SK-N-DZ (cell line): Measurements from ENCODE around the gene FOXN4. TPM values are rescaled to one million over a fixed set of nuclear protein-coding genes. Genes with fewer than 3 reads are reported as not detected.
"Not testable (repeated sequence)": the region's sequence is repeated elsewhere in the genome, so short reads cannot be mapped to it uniquely, and the experiment has no call there.

Experiments used
- DNase-seq: peaks from one replicate; pipeline ENCODE4 v3.0.0-alpha.2; 2015; ENCODE audit warnings: low spot score
- polyA plus RNA-seq, 2 experiments: library from polyadenylated mRNA; depleted of rRNA; stranded (reverse); fragments of >200 nt; gene quantifications; 2 replicates each; pipeline ENCODE4 v1.2.3, GENCODE V29; 2014

The FOXN4 gene, protein sequence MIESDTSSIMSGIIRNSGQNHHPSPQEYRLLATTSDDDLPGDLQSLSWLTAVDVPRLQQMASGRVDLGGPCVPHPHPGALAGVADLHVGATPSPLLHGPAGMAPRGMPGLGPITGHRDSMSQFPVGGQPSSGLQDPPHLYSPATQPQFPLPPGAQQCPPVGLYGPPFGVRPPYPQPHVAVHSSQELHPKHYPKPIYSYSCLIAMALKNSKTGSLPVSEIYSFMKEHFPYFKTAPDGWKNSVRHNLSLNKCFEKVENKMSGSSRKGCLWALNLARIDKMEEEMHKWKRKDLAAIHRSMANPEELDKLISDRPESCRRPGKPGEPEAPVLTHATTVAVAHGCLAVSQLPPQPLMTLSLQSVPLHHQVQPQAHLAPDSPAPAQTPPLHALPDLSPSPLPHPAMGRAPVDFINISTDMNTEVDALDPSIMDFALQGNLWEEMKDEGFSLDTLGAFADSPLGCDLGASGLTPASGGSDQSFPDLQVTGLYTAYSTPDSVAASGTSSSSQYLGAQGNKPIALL
- 2.2 and 2.6 TPM in 2 replicates for polyA plus RNA-seq (2014; cell fraction: cytosol; rRNA removed)
- 6.3 and 14.1 TPM in 2 replicates for polyA plus RNA-seq (2014; cell fraction: nucleus; rRNA removed)

DNA sequence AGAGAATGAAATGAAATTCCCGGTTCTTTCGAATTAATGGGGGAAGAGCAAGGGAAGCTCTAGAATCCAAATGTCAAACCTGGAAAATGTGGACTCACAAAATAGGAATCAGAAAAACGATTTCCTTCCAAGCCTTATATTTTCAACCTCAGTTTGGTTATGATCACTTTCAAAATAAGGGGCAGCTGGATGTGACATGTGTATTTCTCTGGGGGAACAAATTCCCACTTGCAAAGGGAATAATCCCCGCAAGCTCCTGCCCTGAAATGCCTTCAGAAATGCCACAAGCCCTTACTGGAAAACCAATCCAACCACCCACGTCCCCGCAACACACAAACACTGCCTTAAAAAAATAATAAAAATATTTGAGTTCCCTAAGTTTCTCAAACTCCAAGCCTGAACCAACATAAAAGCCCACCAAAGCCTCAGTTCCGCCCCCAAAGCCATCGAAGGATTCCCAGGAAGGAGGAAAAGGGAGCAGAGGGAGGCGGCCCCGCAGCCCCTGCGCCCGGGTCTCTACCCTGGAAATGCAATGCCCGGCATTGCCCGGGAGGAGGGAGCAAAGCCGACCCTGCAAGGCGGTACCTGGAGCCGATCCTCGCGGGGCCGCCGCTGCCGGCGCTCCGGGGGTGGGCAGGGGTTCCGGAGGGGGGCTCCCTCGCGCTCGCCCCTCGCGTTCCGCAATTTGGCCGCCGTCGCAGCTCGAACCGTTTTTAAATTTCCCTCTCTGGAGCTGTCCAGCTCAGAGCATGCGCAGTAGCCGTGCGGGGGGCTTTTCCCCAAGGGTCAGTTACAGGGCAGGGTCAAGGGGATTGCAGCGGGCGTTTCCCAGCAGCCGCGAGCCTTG is at the start of gene FOXN4:
Gene FOXN4, minus strand, starts transcription at position 751 of the 847 bp plus-strand sequence. CDS start 963 bp downstream, outside the sequence.
- no peak for DNase-seq

DNA sequence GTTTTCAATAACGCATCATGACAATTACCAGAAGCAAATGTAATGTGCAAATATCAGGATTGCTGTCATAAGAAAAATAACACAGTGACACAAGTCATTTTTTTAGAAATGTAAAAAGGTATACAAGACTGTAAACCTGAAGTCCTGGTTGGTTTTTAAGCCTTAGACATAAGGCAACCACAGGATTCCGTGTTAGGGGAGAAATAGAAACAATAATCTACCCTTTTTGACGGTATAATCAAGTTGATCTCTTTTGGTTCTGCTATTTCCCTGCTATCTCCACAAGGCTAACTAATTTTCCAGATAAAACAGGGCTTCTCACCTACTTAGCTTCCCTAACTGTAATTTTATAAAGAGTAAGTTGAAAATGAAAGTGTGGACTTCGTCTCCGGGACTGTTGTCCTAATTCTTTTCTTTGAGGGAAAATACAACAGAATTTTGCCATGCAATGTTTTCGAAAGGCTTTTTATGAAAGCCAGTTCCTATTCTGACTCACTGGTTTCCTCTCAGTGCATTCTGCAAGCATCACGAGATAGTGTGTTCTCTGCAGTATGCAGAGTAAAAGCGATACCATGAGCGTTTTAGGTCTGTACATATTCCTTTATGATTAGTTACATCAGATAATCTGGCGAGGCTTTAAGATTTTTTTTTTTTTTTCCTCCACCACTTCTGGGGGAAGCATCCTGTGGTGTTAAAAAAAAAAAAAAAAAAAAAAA is 49.2 kb upstream of the FOXN4 start:
- DNase-seq, result no peak

DNA sequence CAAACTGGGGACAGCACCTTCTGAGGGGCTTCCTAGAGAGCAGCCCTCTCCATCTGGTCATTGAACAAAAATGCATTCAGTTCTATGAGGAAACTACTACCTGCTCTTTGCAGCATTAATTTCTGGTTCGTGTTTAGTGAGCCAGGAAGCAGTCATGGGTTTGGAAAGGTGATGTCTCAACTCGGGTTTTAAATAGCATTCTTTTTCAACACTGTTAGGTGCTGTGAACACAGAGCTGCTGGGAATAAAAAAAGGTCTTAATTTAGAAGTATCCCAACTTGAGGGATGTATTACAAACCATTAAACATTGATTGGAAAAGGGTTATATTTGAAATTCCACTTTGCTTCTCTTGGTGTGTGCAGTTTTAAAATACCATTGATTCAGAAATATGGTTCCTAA is 47.9 kb upstream of the FOXN4 start:
- no peak for DNase-seq

DNA sequence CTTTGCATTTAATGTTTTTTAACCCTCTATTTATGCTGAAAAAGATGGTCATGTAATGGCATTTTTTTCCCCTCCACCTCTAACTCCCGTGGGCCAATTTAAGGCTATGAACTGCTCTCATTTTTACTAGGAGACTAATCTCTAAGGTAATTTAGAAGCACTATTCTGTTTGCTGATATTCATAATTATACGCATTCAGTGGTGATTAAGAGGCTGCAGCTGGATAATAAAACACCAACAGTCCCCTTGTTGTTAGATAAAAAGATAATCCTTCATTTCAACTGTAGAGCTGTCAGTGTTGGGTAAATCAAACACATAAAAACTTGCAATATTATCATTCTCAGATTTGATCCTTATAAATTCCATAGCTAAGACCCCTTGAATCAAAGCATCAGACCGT is 47.5 kb upstream of the FOXN4 start:
- no peak for DNase-seq

DNA sequence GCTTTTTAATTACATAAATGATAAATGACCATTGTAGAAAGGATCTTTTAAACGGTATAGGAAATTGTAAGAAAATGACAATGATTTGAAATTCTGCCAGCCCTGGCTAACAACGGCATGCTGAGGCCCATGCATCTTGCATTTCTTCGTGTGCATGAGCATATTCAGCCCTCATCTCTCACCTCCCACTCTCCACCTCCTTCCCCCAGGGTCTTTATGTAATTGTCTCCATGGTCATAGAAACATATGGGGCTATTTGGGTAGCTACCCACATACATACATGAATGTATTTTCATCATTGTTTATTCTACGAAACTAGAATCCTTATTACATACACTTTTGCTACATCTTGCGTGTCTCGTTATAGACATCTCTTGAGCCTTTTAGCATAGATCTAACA is 43.1 kb upstream of the FOXN4 start:
- DNase-seq, result no peak

DNA sequence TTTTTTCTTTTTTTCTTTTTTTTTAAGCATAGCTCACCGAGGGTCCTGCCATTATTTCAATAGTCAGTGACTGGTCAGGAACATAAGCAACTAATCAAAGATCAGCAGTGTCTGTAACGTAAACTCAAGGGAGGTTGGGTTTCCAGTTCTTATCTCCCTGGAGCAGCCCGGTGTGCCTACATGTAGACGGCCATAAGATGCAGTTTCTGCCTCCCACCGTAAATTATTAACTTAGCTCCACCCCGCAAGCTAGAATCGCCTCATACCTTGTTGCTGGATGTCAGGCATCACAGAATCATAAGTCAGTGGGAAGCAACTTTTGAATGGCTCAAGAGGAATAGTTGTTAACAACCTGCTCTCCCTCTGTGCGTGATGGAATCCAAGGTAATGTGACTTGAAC is 38.5 kb upstream of the FOXN4 start, which contains the start of gene MYO1H:
Gene MYO1H, plus strand, starts transcription at position 312 of the 400 bp plus-strand sequence. Its CDS starts 61 bp downstream, at position 373.
- no peak for DNase-seq

DNA sequence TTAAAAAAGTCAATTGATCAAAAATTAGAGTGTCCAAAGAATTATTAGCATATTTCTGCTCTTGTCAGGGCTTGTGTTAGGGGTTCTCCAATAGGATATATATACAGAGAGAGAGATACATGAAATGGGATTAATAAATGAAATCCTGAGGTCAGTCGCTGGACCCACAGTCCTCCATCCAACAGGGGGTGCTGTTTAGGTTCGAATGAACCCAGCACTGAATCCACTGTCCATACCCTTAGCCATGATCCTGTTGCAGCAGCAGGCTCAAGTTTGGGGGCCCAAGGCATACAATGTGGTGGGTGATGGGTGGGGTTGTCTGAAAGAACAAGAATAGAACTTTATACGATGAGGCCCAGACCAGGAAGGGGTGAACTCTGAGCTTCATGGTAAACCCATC is 37.8 kb upstream of the FOXN4 start:
- DNase-seq, result no peak

DNA sequence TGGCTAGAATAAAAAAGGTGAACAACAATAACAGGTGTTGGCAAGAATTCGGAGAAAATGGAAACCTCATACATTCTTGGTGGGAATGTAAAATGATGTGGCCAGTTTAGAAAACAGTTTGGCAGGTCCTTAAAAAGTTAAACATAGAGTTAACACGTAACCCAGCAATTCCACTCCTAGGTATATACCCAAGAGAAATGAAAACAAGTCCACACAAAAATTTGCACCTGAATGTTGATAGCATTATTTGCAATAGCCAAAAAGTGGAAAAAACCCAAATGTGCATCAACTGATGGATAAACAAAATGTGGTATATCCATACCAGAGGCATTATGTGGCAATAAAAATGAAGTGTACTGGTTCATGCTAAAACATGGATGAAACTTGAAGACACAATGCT is 36.3 kb upstream of the FOXN4 start:
- no peak for DNase-seq

DNA sequence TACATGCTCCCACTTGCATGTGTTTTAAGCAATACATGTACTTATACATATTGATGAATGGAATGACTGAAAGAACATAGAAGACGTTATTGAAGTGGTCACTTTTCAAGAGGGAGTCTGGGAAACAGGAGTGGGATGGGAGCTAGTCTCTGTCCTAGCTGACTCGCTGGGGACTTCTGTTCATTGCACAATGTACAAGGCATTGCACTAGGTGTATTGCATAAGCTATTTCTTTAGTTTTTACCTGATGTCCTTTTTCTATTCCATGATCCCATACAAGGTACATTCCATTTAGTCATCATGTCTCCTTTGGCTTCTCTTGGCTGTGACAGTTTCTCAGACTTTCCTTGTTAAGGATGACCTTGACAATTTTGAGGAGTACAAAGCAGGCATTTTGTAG is 34.6 kb upstream of the FOXN4 start:
- no peak for DNase-seq

DNA sequence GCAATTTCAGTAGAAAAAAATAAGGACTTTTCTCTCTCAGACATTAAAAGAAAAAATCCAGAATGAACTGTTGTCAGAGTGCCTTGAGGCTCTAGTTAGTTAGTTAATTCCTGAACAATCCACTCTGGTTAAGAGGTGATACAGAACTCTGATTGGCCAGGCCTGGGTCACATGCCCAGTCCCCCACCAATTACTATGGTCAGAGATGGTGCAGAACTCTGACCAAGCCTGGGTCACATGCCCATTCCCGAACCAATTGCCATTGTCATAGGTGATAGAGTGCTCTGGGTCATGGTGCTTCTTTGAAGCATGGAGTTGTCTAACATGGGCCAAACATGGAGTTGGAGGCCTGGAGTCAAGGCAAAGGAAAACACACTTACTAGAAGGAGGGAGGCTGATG is 27.5 kb upstream of the FOXN4 start:
- no peak for DNase-seq

DNA sequence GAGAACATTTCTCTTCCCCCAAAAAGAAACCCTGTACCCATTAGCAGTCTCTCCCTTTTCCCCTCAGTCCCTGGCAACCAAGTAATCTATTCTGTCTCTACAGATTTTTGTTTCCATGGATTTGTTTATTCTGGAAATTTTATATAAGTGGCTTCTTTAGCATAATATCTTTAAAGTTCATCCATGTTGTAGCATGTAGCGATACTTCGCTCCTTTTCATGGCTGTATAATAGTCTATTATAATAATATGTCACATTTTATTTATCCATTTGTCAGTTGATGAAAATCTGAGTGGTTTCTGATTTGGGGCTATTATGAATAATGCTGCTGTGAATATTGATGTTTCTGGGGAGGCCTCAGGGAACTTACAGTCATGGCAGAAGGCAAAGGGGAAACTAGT is 25.8 kb upstream of the FOXN4 start:
- DNase-seq, result no peak

DNA sequence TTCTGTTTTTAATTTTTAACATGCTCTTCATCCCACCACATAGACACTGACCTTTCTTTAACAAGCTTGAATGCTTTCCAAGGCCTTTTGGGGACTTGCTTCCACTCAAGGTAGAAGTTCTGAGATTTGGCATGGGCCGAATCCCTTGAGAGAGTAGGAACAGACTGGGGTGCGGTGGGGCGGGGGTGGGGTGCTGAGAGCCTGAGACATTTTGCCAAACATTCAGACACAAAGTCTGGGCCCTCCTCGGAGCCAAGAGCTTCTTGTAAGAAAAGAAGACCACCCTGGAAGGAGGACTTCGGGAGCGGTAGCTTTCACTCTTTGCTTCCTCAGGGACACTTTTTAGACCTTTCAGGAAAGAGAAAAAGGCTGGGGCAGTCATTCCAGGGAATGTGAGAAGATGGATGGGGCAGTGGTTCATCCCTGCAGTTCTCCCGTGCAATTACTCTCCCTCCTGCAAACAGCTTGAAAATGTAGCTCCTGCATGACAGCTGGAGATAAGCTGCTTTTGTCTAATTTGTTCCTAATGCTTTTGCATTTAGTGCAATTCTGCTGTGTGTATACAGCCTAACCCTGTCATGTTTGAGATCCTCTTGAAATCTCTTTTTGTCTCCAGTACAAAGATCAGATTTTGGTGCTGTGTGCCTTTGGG is 22.3 kb upstream of the FOXN4 start:
- no peak for DNase-seq

DNA sequence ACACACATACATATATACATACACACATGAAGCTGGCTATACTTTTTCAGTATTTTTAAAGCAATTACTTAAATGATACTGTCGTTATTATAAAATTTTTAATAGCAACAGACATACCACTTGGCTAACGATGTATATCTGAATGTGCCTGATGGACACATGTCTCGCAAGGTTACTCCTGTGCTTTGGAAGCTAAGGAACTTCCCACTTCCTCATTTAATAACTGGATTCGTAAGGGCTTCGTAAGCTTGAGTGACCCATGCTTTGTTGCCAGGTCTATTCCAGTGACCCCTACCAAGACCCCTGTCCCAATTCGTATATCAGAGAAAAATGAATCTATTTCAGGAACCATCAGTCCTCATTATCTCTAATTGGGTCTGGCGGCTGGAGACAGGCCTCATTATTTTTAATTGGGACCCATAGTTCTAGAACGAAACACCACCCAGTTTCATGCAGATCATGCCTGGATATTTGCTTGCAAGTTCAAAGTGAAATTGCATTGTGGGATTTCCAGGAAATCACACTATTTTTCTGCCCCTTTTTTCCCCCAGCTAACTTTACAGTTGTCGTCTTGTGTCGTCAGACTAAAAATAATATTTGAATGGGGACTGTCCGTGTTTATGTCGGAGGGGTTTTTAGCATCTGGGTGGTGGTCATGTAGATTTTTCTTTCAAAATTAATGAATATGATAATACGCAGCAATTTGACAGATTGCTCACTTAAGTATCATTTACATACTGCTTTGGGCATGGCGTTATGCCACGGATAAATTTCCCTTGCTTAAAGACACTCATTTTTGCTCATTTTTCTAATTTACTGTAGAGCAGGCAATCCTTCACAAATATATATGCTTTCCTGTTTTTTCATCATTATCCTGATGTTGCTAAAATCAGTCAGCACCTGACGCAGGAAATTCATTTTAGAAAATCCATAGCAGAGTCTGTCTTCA is 21.5 kb upstream of the FOXN4 start:
- no peak for DNase-seq

DNA sequence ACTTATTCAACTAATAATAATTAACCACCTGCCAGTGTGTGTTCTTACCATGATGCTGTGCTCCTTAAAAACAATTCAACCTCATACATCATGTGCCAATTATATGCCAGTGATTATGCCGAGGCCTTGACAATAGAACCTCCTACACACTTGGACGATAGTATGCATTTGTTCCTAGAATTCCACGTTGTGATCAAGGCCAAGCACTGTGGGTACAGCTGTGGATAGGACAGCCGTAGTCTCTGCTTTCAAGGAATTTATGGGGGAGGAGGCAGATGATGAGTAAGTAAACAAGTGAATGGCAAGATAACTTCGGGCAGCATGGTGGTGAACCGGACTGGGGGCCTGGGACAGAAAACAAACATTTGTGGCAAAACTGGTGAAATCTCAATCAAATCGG is 20.6 kb upstream of the FOXN4 start:
- no peak for DNase-seq

DNA sequence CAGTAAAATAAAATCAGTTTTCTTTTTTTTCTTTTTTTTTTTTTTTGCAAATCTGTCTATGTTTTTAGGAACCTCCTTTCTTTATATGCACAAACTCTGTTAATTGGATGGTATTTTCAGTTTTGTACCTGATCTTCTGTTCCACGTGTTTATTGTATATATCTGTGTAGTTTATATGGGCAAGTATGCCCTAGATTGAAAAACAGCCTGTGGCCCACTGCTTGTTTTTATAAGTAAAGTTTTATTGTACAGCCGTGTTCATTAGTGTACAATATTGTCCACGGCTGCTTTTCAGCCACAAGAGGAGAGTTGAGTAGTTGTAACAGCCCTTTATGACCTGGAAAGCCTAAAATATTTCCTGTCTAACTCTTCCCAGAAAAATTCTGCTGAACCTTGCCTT is 19.9 kb upstream of the FOXN4 start:
- DNase-seq, result no peak

DNA sequence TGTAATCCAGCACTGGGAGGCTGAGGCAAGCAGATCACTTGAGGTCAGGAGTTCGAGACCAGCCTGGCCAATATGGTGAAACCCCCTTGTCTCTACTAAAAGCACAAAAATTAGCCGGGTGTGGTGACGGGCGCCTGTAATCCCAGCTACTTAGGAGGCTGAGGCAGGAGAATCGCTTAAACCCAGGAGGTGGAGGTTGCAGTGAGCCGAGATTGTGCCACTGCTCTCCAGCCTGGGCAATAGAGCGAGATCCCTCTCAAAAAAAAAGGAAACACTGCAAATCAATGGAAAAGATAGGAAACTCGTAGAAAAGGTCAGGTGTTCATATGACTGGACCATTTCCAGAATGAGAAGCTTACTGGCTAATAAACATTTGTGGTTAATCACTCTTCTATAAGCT is 12.2 kb upstream of the FOXN4 start:
- DNase-seq, result not testable (repeated sequence)

DNA sequence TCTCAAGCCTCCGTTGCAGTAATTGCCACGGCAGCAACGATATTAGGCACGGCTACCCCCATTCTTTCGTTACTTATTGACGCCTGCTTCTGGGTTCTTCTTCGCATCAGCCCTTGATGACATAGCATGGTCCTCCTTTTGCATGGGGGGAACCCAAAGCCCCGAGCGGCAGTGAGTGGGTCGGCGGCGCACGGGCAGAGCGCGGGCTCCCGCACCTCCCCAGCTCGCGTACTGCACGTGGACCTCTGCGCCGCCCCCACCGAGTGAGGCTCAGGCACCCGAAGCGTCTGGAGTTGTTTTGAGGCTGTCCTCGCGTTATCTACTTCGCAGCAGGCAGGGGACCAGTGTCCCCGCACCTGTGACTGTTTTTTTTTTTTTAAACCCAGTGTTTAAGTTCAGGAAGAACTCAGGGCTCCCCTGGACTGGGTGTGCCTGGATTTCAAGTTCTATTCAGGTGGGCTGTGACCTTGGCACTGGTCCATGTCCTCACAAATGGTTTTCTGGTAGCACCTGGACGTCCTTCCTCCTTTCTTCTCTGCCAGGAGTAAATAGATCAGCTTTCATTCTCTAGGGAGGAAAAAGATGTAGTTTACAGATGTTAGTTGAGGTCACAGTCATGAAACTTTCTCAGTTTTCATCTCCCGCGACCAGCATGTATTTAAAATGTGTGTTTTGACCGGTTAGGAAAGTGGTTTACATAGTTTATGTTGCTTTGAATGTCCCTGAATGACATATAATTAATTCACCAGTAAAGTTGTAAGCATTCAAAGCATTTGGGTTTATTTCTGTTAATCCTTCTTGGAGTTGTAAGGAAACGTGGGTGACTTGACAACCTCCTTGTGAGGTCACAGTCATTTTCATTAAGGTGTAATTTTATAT is 1.4 kb upstream of the FOXN4 start:
- DNase-seq, result no peak

DNA sequence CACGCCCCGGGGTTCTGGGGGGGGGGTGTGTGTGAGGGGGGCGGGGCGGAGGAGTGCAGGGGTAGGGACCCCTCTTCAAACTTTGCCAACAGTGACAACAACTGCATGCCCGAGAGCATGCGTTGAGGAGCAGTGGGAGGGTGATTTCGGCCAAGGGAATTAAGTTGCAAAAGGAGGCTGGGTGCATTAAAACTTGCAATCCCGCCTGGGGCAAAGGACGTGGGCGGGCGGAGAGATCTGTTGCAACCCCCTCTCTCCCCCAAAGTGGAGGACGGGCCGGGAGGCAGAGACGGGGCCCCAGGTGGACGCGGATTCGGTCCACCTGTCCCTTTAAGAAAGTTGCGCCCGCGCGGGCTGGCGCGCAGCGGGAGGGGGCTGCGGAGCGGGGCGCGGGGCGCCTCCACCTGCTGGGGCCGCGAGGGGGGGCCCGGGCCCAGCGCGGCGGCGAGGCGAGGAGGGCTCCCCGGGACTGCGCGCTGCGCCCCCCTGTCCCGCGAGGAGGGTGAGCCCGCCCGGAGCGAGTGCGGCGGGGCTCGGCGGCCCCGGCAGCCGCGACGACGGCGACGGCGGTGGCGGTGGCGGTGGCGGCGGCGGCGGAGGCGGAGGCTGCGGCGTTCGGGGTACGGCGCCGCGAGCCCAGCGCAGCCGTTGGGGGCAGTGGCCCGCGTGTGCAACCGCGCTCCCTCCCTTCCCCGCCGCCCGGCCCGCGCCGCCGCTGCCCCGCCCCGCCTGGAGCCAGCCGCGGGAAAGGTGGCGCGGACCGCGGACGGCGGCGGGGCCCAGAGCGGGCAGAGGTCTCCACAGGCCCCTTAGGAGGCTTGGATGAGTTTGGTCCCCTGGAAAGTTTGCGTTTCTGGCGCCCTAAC is 530 bp upstream of the FOXN4 start:
- no peak for DNase-seq
